Glutamatergic neuron (in vitro differentiated cells): ENCODE results near the gene IFITM2. TPM values are rescaled to one million over a fixed set of nuclear protein-coding genes. Genes with fewer than 3 reads are reported as not detected.

Source experiments
- DNase-seq: peaks from one replicate; pipeline ENCODE4 v3.0.0; 2022
- H3K27ac Mint-ChIP-seq: one replicate; pipeline ENCODE4 v1.8.0; 2020; ENCODE audit warnings: mild to moderate bottlenecking, mixed read lengths, inconsistent platforms; ENCODE audit not compliant: unreplicated experiment
- H3K27me3 Mint-ChIP-seq: one replicate; pipeline ENCODE4 v1.8.0; 2020; ENCODE audit warnings: mild to moderate bottlenecking, moderate library complexity, mixed read lengths, inconsistent platforms; ENCODE audit not compliant: unreplicated experiment
- H3K36me3 Mint-ChIP-seq: one replicate; pipeline ENCODE4 v1.8.0; 2020; ENCODE audit warnings: mild to moderate bottlenecking, mixed read lengths, inconsistent platforms; ENCODE audit not compliant: unreplicated experiment
- H3K4me1 Mint-ChIP-seq: one replicate; pipeline ENCODE4 v1.8.0; 2020; ENCODE audit warnings: mild to moderate bottlenecking, low read depth, mixed read lengths, inconsistent platforms; ENCODE audit not compliant: unreplicated experiment
- H3K4me3 Mint-ChIP-seq: one replicate; pipeline ENCODE4 v1.8.0; 2020; ENCODE audit warnings: mild to moderate bottlenecking, mixed read lengths, inconsistent platforms; ENCODE audit not compliant: unreplicated experiment
- H3K9me3 Mint-ChIP-seq: one replicate; pipeline ENCODE4 v1.8.0; 2020; ENCODE audit warnings: mild to moderate bottlenecking, moderate library complexity, mixed read lengths, inconsistent platforms; ENCODE audit not compliant: unreplicated experiment
- total RNA-seq: library from RNA; stranded (reverse); fragmentation: NEBNext Ultra II Directional; extraction: Animal tissue kit (Norgen Biotek cat#: 25700); gene quantifications from one replicate; pipeline ENCODE4 v1.2.1, GENCODE V29; 2021; ENCODE audit not compliant: unreplicated experiment
- TF ChIP-seq, protein P1 (sequence below): fragments of 200-600 bp; sonication (generic); IDR thresholded peaks from one replicate; pipeline ENCODE4 v1.5.0; 2021; ENCODE audit not compliant: partially characterized antibody, unreplicated experiment

IFITM2 gene
- total RNA-seq, 1 donor from 2014 or later = 2.5 TPM

DNA sequence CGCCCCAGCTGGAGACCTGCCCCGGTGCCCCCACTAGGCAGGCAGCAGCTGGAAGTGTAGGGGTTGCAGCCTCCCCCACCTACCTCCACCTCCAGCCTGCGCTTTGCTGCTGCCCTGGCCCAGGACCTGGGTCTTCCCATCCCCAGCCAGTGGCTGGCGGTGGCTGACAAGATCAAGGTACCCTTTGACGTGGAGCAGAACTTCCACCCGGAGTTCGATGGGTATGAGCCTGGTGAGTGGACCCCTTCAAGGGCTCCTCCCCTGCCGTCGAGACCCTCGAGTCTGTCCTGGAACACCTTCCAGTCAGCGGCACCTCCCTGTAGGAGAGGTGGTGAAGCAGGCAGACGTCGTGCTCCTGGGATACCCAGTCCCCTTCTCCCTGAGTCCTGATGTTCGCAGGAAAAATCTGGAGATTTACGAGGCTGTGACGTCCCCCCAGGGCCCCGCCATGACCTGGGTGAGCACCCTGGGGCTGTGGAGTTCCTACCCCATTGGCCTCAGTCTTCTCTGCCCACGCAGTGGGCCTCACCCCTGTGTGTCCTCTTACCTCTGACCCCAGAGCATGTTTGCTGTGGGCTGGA lies 14.3 kb upstream of the IFITM2 start:
- TF ChIP-seq, protein P1, sequence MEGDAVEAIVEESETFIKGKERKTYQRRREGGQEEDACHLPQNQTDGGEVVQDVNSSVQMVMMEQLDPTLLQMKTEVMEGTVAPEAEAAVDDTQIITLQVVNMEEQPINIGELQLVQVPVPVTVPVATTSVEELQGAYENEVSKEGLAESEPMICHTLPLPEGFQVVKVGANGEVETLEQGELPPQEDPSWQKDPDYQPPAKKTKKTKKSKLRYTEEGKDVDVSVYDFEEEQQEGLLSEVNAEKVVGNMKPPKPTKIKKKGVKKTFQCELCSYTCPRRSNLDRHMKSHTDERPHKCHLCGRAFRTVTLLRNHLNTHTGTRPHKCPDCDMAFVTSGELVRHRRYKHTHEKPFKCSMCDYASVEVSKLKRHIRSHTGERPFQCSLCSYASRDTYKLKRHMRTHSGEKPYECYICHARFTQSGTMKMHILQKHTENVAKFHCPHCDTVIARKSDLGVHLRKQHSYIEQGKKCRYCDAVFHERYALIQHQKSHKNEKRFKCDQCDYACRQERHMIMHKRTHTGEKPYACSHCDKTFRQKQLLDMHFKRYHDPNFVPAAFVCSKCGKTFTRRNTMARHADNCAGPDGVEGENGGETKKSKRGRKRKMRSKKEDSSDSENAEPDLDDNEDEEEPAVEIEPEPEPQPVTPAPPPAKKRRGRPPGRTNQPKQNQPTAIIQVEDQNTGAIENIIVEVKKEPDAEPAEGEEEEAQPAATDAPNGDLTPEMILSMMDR = no peak
- Mint-ChIP-seq H3K27ac (no peak overlapping the region), H3K4me1 (peaks cover 5% of the 10 kb centered on the region), H3K27me3 (peaks cover 11% of the 10 kb centered on the region), H3K36me3 (no peaks in the 10 kb centered on the region), H3K9me3 (peaks cover 2% of the 10 kb centered on the region), H3K4me3 (no peak overlapping the region)
- DNase-seq = peak; percentile 5

DNA sequence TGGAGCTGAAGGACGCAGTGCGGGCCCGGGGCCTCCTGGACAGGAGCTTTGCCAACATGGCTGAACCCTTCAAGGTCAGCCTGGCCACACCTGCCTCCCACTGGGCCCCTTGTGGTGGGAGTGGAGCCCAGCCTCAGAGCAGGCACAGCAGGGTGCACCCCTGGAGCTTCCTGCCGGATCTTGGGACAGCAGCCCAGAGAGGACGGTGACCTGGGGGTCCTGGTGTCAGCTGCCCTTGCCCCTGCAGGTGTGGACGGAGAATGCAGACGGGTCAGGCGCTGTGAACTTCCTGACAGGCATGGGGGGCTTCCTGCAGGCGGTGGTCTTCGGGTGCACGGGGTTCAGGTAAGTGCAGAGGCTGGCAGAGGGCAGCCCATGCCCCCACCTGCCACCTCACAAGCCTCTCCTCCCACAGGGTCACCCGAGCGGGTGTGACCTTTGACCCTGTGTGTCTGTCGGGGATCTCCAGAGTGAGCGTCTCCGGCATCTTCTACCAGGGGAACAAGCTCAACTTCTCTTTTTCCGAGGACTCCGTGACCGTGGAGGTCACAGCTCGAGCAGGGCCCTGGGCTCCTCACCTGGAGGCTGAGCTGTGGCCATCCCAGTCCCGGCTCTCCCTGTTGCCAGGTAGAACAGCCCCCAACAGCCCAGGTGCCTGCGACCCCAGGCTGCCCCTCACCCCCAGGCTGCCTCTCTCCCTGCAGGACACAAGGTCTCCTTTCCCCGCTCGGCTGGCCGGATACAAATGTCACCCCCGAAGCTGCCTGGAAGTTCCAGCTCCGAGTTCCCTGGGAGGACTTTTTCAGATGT lies 13.6 kb upstream of the IFITM2 start:
- peak; percentile 14 for DNase-seq
- TF ChIP-seq, protein P1 = no peak

DNA sequence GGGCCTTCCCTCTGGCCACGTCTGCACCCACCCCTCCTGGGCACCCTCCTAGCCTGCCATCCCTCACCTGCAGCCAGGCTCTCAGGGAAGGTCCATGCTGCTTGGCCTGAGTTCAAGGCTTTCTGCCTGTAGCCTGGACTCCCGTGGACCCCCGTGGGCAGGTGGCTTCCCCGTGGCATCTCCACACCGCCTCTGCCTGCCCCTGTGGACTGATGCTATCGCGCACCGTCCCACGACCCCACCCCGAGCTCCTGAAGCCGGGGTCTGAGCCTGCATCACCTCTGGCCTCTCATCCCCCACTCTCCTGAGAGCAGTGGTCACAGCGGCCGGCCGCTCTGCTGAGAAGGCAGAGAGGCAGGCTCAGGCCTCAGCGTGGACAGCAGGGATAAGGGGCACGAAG lies 12.8 kb upstream of the IFITM2 start:
- peak; percentile 13 for DNase-seq
- Mint-ChIP-seq H3K27ac (no peak overlapping the region), H3K27me3 (peaks cover 11% of the 10 kb centered on the region), H3K9me3 (peaks cover 2% of the 10 kb centered on the region), H3K4me1 (peaks cover 5% of the 10 kb centered on the region), H3K4me3 (no peak overlapping the region), H3K36me3 (no peaks in the 10 kb centered on the region)
- TF ChIP-seq, protein P1 = no peak

More for the DNA sequence above, 13.6 kb upstream of the IFITM2 start:
- H3K27ac Mint-ChIP-seq = no peak overlapping the region
- H3K36me3 Mint-ChIP-seq = no peaks in the 10 kb centered on the region
- peaks cover 5% of the 10 kb centered on the region for H3K4me1 Mint-ChIP-seq
- H3K27me3 Mint-ChIP-seq = peaks cover 11% of the 10 kb centered on the region
- H3K9me3 Mint-ChIP-seq = peaks cover 2% of the 10 kb centered on the region
- no peak overlapping the region for H3K4me3 Mint-ChIP-seq

DNA sequence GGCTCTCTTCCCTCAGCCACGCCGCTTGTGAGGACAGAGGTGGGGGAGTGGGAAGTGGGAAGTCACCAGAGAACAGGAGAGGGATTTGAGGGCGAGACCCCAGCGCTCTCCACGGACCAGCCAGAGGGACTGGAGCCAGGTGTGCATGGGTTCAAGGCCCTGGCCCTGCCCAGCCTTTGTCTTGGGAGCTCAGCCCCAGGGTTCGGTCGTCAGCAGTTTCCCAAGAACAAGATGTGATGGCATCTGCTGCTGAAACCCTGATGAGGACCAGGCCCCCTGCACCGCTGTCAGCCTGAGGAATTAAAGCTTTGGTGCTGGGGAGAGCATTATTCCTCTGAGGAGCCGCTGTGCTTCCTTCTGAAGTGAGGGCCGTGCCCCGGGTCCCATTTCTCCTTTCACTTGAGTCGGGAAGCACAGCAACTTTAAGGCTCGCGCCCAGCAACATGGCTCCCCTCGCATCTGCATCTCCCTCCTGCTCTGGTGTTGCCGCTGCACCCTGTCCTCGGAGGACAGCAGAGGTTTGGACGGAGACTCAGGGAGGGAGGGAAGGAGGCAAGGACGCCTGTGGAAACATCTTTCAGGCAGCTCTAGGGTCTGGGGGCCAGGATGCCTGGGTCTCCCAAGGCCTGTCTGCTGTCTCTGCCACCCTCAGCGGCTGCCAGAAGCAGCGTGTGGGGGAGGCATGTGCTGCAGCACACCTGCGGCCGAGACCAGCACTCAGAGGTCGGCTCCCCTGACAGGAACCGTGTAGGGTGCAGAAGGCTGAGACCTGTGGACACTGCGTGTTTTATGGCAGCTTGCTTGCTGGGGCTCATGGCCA lies 12.1 kb upstream of the IFITM2 start:
- Mint-ChIP-seq H3K27ac (no peak overlapping the region), H3K9me3 (peaks cover 2% of the 10 kb centered on the region), H3K36me3 (no peaks in the 10 kb centered on the region), H3K27me3 (peaks cover 11% of the 10 kb centered on the region), H3K4me3 (no peak overlapping the region), H3K4me1 (peaks cover 9% of the 10 kb centered on the region)
- TF ChIP-seq, protein P1 = no peak
- peak; percentile 13 for DNase-seq
